SK-N-SH (cell line): ENCODE data around the gene CCDC78. TPM values are rescaled to one million over a fixed set of nuclear protein-coding genes. Genes with fewer than 3 reads are reported as not detected.

Experiments used
- CTCF ChIA-PET: fragments of 300-600, 350-600 bp; formaldehyde crosslinking; extraction: SDS; loops from one replicate; lab custom pipeline; 2021; lab: Yijun Ruan, JAX
- POLR2A ChIA-PET: fragments of 350-600 bp; sonication (Branson Sonifier 250); formaldehyde crosslinking; extraction: SDS; loops from one replicate; lab custom pipeline; 2020; ENCODE audit warnings: antibody characterized with exemption, inconsistent platforms; lab: Yijun Ruan, JAX
- DNase-seq: peaks from one replicate; pipeline ENCODE4 v3.0.0; 2012
- H2AFZ ChIP-seq: fragments of 200-600 bp; sonication (generic); 2 replicates; pipeline ENCODE4 v1.8.1; 2016; ENCODE audit warnings: antibody characterized with exemption, mild to moderate bottlenecking, low read depth
- H3F3A ChIP-seq: fragments of 200-600 bp; sonication (generic); replicated peaks from 2 replicates; pipeline ENCODE3; 2016; ENCODE audit warnings: antibody characterized with exemption, mild to moderate bottlenecking; ENCODE audit not compliant: insufficient read depth
- H3K27ac ChIP-seq, 2 experiments: fragments of 200-500 bp in 1 of 2; fragments of 200-600 bp in 1 of 2; sonication (Bioruptor generic) in 1 of 2; sonication (generic), shearing (Covaris generic) in 1 of 2; 2 replicates each; pipeline versions ENCODE4 v1.5.1 to v1.6.1; 2014 to 2016; ENCODE audit warnings: low read depth in 2 of 2, inconsistent platforms in 1 of 2, low read length in 1 of 2, mild to moderate bottlenecking in 1 of 2, mixed read lengths in 1 of 2
- H3K27me3 ChIP-seq: fragments of 200-600 bp; sonication (generic), shearing (Covaris generic); 2 replicates; pipeline ENCODE4 v1.6.1; 2016; ENCODE audit warnings: mixed run types; ENCODE audit not compliant: insufficient read depth
- H3K36me3 ChIP-seq, 2 experiments: fragments of 200-500 bp in 1 of 2; fragments of 200-600 bp in 1 of 2; sonication (Bioruptor generic) in 1 of 2; sonication (generic) in 1 of 2; replicated peaks in 1 of 2; 2 replicates each; pipeline versions ENCODE3 to v1.5.1; 2014 to 2016; ENCODE audit warnings: low read length in 1 of 2, mild to moderate bottlenecking in 1 of 2; ENCODE audit not compliant: insufficient read depth in 2 of 2, control insufficient read depth in 1 of 2
- H3K4me1 ChIP-seq, 2 experiments: fragments of 200-500 bp in 1 of 2; fragments of 200-600 bp in 1 of 2; sonication (Bioruptor generic) in 1 of 2; sonication (generic), shearing (Covaris generic) in 1 of 2; 2 replicates each; pipeline versions ENCODE4 v1.5.1 to v1.6.1; 2014 to 2016; ENCODE audit warnings: low read depth in 1 of 2, low read length in 1 of 2, mixed run types in 1 of 2; ENCODE audit not compliant: insufficient read depth in 2 of 2, control insufficient read depth in 1 of 2
- H3K4me2 ChIP-seq: fragments of 200-600 bp; sonication (generic), shearing (Covaris generic); 2 replicates; pipeline ENCODE4 v1.6.1; 2017; ENCODE audit warnings: mixed run types
- H3K4me3 ChIP-seq, 2 experiments: fragments of 200-500 bp in 1 of 2; fragments of 200-600 bp in 1 of 2; sonication (Bioruptor generic) in 1 of 2; sonication (generic), shearing (Covaris generic) in 1 of 2; 2 replicates each; pipeline versions ENCODE4 v1.5.1 to v1.8.1; 2014 to 2016; ENCODE audit warnings: low read depth in 2 of 2, inconsistent platforms in 1 of 2, low read length in 1 of 2, mild to moderate bottlenecking in 1 of 2, mixed read lengths in 1 of 2, moderate library complexity in 1 of 2
- H3K79me2 ChIP-seq: fragments of 200-600 bp; sonication (generic); 2 replicates; pipeline ENCODE4 v1.8.1; 2017; ENCODE audit warnings: mild to moderate bottlenecking; ENCODE audit not compliant: insufficient read depth
- H3K9ac ChIP-seq: fragments of 200-600 bp; sonication (generic); 2 replicates; pipeline ENCODE4 v1.6.1; 2017; ENCODE audit warnings: mixed run types
- H3K9me2 ChIP-seq: fragments of 200-600 bp; sonication (generic); 2 replicates; pipeline ENCODE4 v1.6.1; 2017; ENCODE audit warnings: mixed run types
- H3K9me3 ChIP-seq: fragments of 200-600 bp; sonication (generic); 2 replicates; pipeline ENCODE4 v1.6.1; 2017; ENCODE audit warnings: mixed run types, mild to moderate bottlenecking, moderate library complexity
- H4K20me1 ChIP-seq: fragments of 200-600 bp; sonication (generic); 2 replicates; pipeline ENCODE4 v1.6.1; 2017; ENCODE audit warnings: mild to moderate bottlenecking, mixed run types; ENCODE audit not compliant: insufficient read depth
- CTCF ChIP-seq: fragments of 200-600 bp; sonication (generic); IDR thresholded peaks from 2 replicates; pipeline ENCODE4 v1.6.1; 2017; ENCODE audit warnings: antibody characterized with exemption, mild to moderate bottlenecking, moderate library complexity
- EP300 ChIP-seq, 2 experiments: IDR thresholded peaks; 2 replicates each; pipeline versions ENCODE4 v1.4.0 to v1.6.1; 2012; ENCODE audit warnings: borderline replicate concordance in 1 of 2, low read depth in 1 of 2, low read length in 1 of 2
- FOXM1 ChIP-seq: IDR thresholded peaks from 2 replicates; pipeline ENCODE4 v1.4.0; 2012; ENCODE audit warnings: low read depth, mild to moderate bottlenecking
- MXI1 ChIP-seq: IDR thresholded peaks from 2 replicates; pipeline ENCODE4 v1.6.1; 2012; ENCODE audit warnings: mild to moderate bottlenecking, low read depth, low read length, improper control_type of control experiment
- NFIC ChIP-seq: IDR thresholded peaks from 2 replicates; pipeline ENCODE4 v1.4.0; 2012; ENCODE audit warnings: borderline replicate concordance
- POLR2AphosphoS5 ChIP-seq: IDR thresholded peaks from 2 replicates; pipeline ENCODE4 v1.6.1; 2012; ENCODE audit warnings: low read depth, low read length
- RCOR1 ChIP-seq: fragments of 150-350 bp; IDR thresholded peaks from 2 replicates; pipeline ENCODE4 v1.6.1; 2017; ENCODE audit warnings: antibody characterized with exemption, low read length
- RFX5 ChIP-seq: IDR thresholded peaks from 2 replicates; pipeline ENCODE4 v1.6.1; 2012; ENCODE audit warnings: mild to moderate bottlenecking, improper control_type of control experiment, low read length
- SIN3A ChIP-seq: IDR thresholded peaks from 2 replicates; pipeline ENCODE4 v1.6.1; 2012; ENCODE audit warnings: low read depth, mild to moderate bottlenecking, low read length, moderate library complexity, borderline replicate concordance
- WGBS: methylation state at CpG from one replicate; pipeline ENCODE4 v1.1.6; 2017; ENCODE audit warnings: low lambda C conversion rate; 5-methylcytosine and 5-hydroxymethylcytosine counted together
- polyA plus RNA-seq, 3 experiments: library from polyadenylated mRNA; depleted of rRNA; stranded (reverse); fragments of >200 nt; gene quantifications; 2 replicates each; pipeline ENCODE4 v1.2.3, GENCODE V29; 2012
- TF ChIP-seq, protein P1 (sequence below): fragments of 150-350 bp; IDR thresholded peaks from 2 replicates; pipeline ENCODE4 v1.6.1; 2016; ENCODE audit warnings: mild to moderate bottlenecking, low read depth, low read length

Gene CCDC78
- polyA plus RNA-seq, 1 of the 3 experiments (the other 2 are of a cell fraction), result 15.4 TPM

DNA sequence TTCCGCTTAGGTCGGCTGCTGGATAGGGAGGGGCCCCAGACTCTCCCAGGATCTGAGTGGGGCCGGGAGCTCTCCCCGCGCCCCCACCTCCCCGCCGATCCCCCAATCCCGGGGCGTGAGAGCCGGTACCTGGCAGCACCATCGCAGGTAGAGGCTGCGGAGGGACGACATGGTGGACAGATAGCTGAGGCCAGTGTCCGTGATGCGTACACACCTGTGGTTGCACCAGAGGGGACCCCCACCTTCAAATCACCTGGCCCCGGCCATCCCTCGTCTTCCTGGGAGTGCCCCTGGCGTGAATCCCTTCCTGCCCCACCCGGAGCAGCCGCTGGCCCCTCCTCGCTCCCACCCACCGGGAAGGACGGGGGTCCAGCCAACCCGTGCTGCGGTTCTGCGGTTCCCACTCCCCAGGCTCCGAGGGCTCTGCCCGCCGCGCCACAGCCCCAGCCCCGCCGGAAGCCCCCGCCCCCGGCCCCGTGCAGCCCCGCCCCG is 31.3 kb downstream of the CCDC78 start:
- peaks cover 19% of the 10 kb centered on the region for H3K79me2 ChIP-seq
- peaks cover 12% of the 10 kb centered on the region for H4K20me1 ChIP-seq
- DNase-seq, result no peak
- ChIA-PET CTCF (no interaction called here), POLR2A (no interaction called here)
- H2AFZ ChIP-seq, result no peak overlapping the region
- no peaks in the 10 kb centered on the region for H3K27me3 ChIP-seq
- H3K4me2 ChIP-seq, result no peak overlapping the region
- no peaks in the 10 kb centered on the region for H3K9me2 ChIP-seq
- H3K9me3 ChIP-seq, result no peaks in the 10 kb centered on the region
- no peak overlapping the region for H3K27ac ChIP-seq
- TF ChIP-seq FOXM1, result no peak
- TF ChIP-seq RFX5, result no peak
- TF ChIP-seq NFIC, result no peak
- no peak for TF ChIP-seq POLR2AphosphoS5
- TF ChIP-seq CTCF, result no peak
- no peak for TF ChIP-seq EP300 (IDR thresholded peaks at IDR 0.05; ENCODE audit: borderline replicate concordance in 1 of 2, low read depth in 1 of 2, low read length in 1 of 2)
- TF ChIP-seq SIN3A, result no peak
- no peak for TF ChIP-seq MXI1
- H3K36me3 ChIP-seq, result peaks cover 0 to 2% of the 10 kb centered on the region in 2 experiments
- H3K4me1 ChIP-seq, result no peaks in the 10 kb centered on the region
- H3K9ac ChIP-seq, result no peak overlapping the region
- peaks cover 20% of the 10 kb centered on the region for H3F3A ChIP-seq
- WGBS, result 89% methylated on average over 29 of the region's 37 CpGs
- no peak overlapping the region for H3K4me3 ChIP-seq

- Histone ChIP-seq H3K9ac (no peak overlapping the region), H3F3A (peaks cover 20% of the 10 kb centered on the region), H4K20me1 (peaks cover 6% of the 10 kb centered on the region; the same call in 1 of the 2 replicates), H3K36me3 (peaks cover 0 to 2% of the 10 kb centered on the region in 2 experiments), H3K4me1 (peaks cover 4 to 5% of the 10 kb centered on the region in 2 experiments; a peak in 2 of 4 replicates), H3K4me2 (no peak overlapping the region), H3K4me3 (no peak overlapping the region), H3K27ac (no peak overlapping the region), H2AFZ (no peak overlapping the region), H3K9me3 (no peaks in the 10 kb centered on the region), H3K9me2 (no peaks in the 10 kb centered on the region), H3K79me2 (peaks cover 20% of the 10 kb centered on the region), H3K27me3 (no peaks in the 10 kb centered on the region)
- CTCF ChIA-PET, result no interaction called here
- no peak for DNase-seq
- POLR2A ChIA-PET, result no interaction called here
- TF ChIP-seq, protein P1, sequence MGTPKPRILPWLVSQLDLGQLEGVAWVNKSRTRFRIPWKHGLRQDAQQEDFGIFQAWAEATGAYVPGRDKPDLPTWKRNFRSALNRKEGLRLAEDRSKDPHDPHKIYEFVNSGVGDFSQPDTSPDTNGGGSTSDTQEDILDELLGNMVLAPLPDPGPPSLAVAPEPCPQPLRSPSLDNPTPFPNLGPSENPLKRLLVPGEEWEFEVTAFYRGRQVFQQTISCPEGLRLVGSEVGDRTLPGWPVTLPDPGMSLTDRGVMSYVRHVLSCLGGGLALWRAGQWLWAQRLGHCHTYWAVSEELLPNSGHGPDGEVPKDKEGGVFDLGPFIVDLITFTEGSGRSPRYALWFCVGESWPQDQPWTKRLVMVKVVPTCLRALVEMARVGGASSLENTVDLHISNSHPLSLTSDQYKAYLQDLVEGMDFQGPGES, result no peak
- TF ChIP-seq RCOR1, result no peak
- 80% methylated on average over 29 of the region's 64 CpGs for WGBS
Observed at GRCh38 chr16:694187-694862, 31.9 kb downstream of the CCDC78 start.
